Prostate gland (tissue), 2 donors: ENCODE measurements around the gene ERRFI1.

ENCODE experiments used
- POLR2A ChIP-seq: fragments of 450-650 bp; IDR thresholded peaks from one replicate; pipeline ENCODE4 v1.6.1; 2016; ENCODE audit warnings: antibody characterized with exemption, mild to moderate bottlenecking
- POLR2AphosphoS5 ChIP-seq: sonication (generic); formaldehyde crosslinking; IDR thresholded peaks from one replicate; pipeline ENCODE4 v1.6.1; 2017; ENCODE audit warnings: antibody characterized with exemption
- TF ChIP-seq, protein P1 (sequence below), 4 experiments: fragments of 200-600 bp in 2 of 4; fragments of 450-650 bp in 2 of 4; sonication (generic) in 2 of 4; IDR thresholded peaks; 1 replicate in 3 of 4; 2 replicates in 1 of 4; pipeline ENCODE4 v1.5.1; 2016 to 2019; ENCODE audit warnings: antibody characterized with exemption in 4 of 4, mild to moderate bottlenecking in 2 of 4, moderate library complexity in 2 of 4

- TF ChIP-seq, protein P1, sequence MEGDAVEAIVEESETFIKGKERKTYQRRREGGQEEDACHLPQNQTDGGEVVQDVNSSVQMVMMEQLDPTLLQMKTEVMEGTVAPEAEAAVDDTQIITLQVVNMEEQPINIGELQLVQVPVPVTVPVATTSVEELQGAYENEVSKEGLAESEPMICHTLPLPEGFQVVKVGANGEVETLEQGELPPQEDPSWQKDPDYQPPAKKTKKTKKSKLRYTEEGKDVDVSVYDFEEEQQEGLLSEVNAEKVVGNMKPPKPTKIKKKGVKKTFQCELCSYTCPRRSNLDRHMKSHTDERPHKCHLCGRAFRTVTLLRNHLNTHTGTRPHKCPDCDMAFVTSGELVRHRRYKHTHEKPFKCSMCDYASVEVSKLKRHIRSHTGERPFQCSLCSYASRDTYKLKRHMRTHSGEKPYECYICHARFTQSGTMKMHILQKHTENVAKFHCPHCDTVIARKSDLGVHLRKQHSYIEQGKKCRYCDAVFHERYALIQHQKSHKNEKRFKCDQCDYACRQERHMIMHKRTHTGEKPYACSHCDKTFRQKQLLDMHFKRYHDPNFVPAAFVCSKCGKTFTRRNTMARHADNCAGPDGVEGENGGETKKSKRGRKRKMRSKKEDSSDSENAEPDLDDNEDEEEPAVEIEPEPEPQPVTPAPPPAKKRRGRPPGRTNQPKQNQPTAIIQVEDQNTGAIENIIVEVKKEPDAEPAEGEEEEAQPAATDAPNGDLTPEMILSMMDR (IDR thresholded peaks at IDR 0.05), result no peak
- no peak for TF ChIP-seq POLR2AphosphoS5
- no peak for TF ChIP-seq POLR2A
Observed at GRCh38 chr1:8002329-8002910, 23.7 kb downstream of the ERRFI1 start.
